ENCODE results near the gene HNF1B.

The HNF1B gene

DNA sequence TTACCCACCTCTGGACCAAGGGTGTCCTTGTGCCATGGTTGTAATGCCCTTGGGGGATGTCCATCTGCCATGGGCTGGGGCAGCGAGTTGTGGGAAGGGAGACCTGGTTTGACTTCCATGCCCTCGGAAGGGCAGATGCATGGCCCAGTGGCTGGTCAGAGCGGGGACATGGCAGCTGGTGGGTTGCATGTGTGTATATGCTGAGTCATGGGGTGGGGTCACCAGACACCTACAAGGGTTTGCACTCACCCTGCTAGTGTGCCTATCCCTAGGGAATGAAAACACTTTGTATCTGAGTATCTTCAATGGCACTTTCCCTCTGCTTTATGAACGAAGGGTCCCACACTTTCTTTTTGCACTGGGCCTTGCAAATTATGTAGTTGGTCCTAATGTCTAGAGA lies 10.6 kb upstream of the HNF1B start:
- Mint-ChIP-seq H3K9me3 (no peaks in the 10 kb centered on the region), H3K4me1 (peaks cover 31% of the 10 kb centered on the region), H3K36me3 (ENCODE audit: low read depth) (no peaks in the 10 kb centered on the region), H3K4me3 (no peak overlapping the region), H3K27ac (no peak overlapping the region), H3K27me3 (ENCODE audit: low read depth, poor library complexity) (peaks cover 47% of the 10 kb centered on the region)
- no peak for DNase-seq
- TF ChIP-seq, protein P1, sequence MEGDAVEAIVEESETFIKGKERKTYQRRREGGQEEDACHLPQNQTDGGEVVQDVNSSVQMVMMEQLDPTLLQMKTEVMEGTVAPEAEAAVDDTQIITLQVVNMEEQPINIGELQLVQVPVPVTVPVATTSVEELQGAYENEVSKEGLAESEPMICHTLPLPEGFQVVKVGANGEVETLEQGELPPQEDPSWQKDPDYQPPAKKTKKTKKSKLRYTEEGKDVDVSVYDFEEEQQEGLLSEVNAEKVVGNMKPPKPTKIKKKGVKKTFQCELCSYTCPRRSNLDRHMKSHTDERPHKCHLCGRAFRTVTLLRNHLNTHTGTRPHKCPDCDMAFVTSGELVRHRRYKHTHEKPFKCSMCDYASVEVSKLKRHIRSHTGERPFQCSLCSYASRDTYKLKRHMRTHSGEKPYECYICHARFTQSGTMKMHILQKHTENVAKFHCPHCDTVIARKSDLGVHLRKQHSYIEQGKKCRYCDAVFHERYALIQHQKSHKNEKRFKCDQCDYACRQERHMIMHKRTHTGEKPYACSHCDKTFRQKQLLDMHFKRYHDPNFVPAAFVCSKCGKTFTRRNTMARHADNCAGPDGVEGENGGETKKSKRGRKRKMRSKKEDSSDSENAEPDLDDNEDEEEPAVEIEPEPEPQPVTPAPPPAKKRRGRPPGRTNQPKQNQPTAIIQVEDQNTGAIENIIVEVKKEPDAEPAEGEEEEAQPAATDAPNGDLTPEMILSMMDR (IDR thresholded peaks at IDR 0.05) = no peak

DNA sequence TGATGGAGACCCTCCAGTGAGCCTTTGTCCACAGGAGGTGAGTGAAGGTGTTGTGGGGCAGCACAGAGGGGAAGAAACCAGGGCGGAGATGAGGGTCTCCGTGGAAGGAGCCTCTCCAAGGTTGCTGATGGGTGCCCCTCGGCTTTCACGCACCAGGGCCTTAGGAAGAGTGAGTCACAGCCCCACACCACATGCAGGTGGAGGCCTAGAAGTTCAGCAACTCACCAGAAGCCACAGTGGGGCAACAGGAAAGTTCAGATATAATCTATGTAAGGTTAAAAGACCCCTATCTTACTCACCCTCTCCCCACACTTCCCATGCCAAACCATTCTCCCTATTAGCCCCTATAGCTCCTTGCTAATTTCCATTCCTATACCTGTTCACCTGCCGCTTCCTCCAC lies 9.5 kb upstream of the HNF1B start:
- no peak overlapping the region for H3K4me3 Mint-ChIP-seq
- H3K9me3 Mint-ChIP-seq = no peaks in the 10 kb centered on the region
- no peak for DNase-seq
- H3K4me1 Mint-ChIP-seq = peaks cover 27% of the 10 kb centered on the region
- no peak overlapping the region for H3K27ac Mint-ChIP-seq
- peaks cover 49% of the 10 kb centered on the region for H3K27me3 Mint-ChIP-seq (ENCODE audit: low read depth, poor library complexity)
- no peaks in the 10 kb centered on the region for H3K36me3 Mint-ChIP-seq (ENCODE audit: low read depth)
- TF ChIP-seq, protein P1 (IDR thresholded peaks at IDR 0.05) = no peak

DNA sequence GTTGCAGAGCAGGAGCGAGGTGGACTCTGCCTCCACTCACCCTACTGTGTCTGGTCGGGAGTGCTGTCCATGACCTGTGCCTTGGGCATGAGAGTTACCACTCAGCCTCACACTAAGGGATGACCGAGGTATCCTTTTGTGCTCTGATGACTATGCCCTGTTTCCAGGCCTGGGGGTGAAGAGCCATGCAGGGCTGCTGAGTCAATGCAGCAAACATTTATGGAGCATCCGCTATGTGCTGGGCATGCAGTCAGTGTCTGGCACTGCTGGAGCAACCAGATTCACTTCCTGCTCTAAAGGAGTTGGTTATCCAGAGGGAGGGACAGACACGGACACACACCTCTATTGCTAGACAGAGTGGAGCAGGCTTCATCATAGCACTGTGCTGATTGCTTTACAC lies 7.6 kb upstream of the HNF1B start:
- Mint-ChIP-seq H3K4me1 (peaks cover 13% of the 10 kb centered on the region), H3K27me3 (ENCODE audit: low read depth, poor library complexity) (peaks cover 63% of the 10 kb centered on the region), H3K9me3 (no peaks in the 10 kb centered on the region), H3K4me3 (no peak overlapping the region), H3K27ac (no peak overlapping the region), H3K36me3 (ENCODE audit: low read depth) (no peaks in the 10 kb centered on the region)
- no peak for DNase-seq
- TF ChIP-seq, protein P1 (IDR thresholded peaks at IDR 0.05) = no peak

DNA sequence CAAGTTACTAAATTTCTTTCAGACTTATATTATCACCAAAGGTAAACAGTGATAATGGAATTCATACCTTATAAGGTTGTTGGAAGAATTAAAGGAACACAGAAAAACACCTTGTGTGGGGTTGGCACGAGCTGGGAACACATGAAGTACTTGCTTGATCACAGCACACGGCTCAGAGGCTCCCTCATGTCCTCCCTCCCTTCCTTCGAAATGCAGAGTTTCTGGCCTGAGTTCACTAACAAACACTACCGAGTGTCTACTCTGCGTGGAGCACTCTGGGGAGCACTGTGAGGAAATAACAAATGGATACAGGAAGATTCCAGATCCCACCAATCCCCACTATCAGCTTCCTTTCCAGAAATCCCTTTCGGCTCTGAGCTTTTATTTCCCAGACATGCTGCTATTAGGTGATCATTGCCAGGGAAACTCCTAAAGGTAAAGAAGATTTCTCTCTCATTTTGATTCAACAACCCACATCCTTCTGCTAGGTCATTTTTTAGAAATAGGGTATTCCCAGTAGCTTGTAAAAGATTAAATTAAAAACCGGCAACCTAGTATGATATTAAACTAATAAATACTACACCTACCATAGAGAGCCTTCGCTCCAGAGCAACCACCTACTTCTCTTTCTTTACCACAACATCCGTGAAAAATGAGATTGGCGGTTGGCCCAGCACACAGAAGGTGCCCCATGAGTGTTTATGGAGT lies 6.1 kb upstream of the HNF1B start:
- Mint-ChIP-seq H3K27me3 (ENCODE audit: low read depth, poor library complexity) (peaks cover 78% of the 10 kb centered on the region), H3K9me3 (no peaks in the 10 kb centered on the region), H3K36me3 (ENCODE audit: low read depth) (no peaks in the 10 kb centered on the region), H3K27ac (no peak overlapping the region), H3K4me3 (no peak overlapping the region), H3K4me1 (peaks cover 13% of the 10 kb centered on the region)
- no peak for DNase-seq
- TF ChIP-seq, protein P1 (IDR thresholded peaks at IDR 0.05) = no peak

DNA sequence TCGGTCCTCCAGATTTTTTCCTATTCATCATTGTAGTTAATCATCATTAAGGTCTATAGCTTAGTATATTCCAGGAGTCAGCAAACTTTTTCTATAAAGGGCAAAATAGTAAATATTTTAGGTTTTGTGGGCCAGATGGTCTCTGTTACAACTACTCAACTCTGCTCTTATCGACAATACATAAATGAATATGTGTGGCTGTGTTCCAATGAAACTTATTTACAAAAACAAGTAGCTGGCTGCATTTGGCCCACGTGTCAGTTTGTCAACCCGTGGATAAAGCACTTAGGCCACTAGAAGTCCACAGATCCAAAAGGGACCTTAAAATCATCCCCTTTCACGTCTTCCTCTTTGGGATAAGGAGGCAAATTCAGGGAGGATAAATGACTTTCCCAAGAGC lies 5.4 kb upstream of the HNF1B start:
- no peaks in the 10 kb centered on the region for H3K9me3 Mint-ChIP-seq
- TF ChIP-seq, protein P1 (IDR thresholded peaks at IDR 0.05) = no peak
- no peak overlapping the region for H3K4me3 Mint-ChIP-seq
- peaks cover 15% of the 10 kb centered on the region for H3K4me1 Mint-ChIP-seq
- H3K27ac Mint-ChIP-seq = no peak overlapping the region
- no peaks in the 10 kb centered on the region for H3K36me3 Mint-ChIP-seq (ENCODE audit: low read depth)
- no peak for DNase-seq
- peaks cover 84% of the 10 kb centered on the region for H3K27me3 Mint-ChIP-seq (ENCODE audit: low read depth, poor library complexity)

DNA sequence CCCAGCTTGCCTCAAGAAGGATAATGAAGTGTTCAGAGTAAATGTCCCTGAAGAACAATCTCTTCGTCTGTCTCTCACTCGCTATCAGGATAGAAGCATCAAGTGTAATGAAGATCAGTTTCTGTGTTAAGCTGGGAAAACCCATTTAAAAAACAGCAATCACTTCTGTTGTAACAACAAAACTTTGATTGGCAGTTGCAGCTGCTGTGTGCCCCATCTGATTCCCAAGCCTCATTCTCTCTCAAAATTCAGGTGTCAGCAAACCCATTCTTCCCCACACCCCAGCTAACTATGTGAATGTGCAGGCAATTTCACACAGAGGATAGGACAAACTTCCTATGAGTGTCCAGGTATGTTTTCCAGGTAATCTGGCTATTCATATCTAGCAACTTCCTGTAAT lies 2.4 kb upstream of the HNF1B start:
- DNase-seq = no peak
- no peak overlapping the region for H3K4me3 Mint-ChIP-seq
- TF ChIP-seq, protein P1 (IDR thresholded peaks at IDR 0.05) = no peak
- H3K27ac Mint-ChIP-seq = no peak overlapping the region
- H3K9me3 Mint-ChIP-seq = no peaks in the 10 kb centered on the region
- H3K27me3 Mint-ChIP-seq (ENCODE audit: low read depth, poor library complexity) = peaks cover 99% of the 10 kb centered on the region
- peaks cover 22% of the 10 kb centered on the region for H3K4me1 Mint-ChIP-seq
- H3K36me3 Mint-ChIP-seq (ENCODE audit: low read depth) = no peaks in the 10 kb centered on the region

Data from nephron progenitor cell (in vitro differentiated cells).